Embryonic facial prominence (tissue), 1 donor: ENCODE data around the gene RGL2.
A peak's percentile ranks its signal among the peaks of the same experiment; 100 is the strongest.
"Not testable (repeated sequence)": the region's sequence is repeated elsewhere in the genome, so short reads cannot be mapped to it uniquely, and the experiment has no call there.

Experiments
- DNase-seq: peaks from one replicate; pipeline ENCODE4 v3.0.0-alpha.2; 2016; ENCODE audit errors: extremely low spot score

RGL2 gene

DNA sequence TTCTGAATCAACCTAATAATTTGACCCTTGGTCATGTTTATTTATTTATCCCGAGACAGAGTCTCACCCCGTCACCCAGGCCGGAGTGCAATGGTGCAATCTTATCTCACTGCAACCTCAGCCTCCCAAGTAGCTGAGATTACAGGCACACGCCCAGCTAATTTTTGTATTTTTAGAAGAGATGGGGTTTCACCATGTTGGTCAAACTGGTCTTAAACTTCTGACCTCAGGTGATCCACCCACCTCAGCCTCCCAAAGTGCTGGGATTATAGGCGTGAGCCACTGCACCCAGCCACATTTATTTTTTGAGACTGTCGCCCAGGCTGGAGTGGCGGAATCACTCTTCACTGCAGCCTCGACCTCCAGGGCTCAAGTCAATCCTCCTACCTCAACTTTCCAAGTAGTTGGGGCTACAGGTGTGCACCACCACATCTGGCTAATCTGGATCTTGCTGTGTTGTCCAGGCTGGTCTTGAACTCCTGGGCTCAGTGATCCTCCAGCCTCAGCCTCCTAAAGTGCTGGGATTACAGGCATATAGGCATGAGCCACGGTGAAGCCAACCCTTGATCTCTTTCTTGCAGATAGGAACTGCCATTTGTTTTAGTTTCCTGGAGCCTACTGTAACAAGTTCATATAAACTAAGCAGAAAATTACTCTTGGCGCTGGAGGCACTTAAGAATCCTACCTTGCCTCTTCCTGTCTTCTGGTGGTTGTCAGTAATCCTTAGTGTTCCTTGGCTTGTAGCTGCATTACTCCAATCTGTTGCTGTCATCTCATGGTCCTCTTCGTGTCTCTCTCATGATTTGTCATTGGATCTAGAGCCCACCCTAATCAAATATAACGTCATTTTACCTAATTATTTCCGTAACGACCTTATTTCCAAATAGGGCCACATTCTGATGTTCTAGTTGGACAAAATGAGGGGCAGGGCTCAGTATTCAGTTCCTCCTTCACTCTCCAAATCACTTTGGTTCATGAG is 24.5 kb downstream of the RGL2 start:
- no peak for DNase-seq

DNA sequence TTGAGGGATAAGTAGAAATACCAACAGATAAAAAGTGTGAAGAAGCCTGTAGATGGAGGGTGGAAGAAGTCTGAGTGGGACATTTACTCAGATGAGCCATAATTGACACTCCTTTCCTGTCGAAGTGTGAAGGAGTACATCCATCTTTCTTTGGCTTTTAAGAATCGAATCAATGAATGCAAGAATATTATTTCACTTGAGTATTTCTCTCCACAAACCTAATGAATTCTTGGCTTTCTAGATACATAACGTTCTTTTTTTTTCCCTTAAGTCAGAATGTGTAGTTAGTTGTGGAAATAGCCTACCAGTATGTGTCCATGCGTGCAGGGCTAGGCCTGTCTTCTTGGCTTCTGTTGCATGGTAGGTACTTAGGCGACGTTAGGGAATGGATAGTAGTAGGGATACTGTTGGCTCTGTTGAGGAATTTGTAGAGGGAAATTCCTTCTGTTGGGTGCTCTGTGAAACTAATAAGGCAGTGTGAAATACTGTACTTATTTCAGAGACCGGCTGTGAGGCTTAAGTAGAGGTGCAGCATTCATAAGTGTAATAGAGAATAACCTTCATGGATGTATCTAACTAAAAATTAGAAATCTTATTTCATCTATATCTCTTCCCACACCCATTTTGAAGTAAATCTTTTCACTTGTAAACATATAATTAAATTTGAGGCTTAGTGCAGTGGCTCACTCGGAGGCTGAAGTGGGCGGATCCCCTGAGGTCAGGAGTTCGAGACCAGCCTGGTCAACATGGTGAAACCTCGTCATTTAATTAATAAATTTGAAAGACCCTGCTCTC is 25.4 kb downstream of the RGL2 start:
- DNase-seq, result no peak

DNA sequence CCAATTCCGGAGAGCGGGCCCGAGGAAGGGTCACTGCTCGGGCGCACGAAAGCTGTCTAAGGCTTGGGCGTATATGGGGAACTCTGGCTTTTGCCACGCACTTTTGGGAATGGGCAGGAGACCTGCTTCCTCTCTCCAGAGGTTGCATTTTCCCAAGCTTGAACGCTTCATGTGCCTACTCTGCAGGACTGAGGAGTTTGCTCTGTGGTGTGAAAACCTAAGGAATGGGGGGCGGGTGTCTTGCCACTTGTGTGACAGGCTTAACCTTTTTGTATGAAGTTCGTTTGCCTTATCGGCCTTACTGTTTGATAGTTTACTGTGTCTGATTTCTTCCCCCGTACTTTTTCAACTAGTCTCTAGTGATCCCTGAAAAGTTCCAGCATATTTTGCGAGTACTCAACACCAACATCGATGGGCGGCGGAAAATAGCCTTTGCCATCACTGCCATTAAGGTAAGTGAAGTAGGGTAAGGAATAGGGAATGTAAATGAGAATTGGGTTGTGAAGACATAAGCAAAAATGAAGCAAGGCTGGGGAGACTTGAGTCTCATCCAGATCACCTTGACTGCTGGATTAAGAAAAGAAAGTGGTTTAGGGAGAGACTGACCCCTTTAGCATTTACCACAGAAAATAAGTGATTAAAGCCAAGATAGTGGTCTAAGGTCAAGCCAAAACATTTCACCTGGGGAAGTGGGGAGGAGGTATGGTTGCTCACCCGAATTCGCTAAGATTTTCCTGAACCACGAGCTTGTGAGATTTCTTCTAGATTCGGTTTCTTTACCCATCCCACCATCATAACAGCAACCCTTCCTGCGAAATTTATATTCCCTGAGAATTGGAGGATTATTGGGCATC is 26.2 kb downstream of the RGL2 start:
- DNase-seq, result no peak

DNA sequence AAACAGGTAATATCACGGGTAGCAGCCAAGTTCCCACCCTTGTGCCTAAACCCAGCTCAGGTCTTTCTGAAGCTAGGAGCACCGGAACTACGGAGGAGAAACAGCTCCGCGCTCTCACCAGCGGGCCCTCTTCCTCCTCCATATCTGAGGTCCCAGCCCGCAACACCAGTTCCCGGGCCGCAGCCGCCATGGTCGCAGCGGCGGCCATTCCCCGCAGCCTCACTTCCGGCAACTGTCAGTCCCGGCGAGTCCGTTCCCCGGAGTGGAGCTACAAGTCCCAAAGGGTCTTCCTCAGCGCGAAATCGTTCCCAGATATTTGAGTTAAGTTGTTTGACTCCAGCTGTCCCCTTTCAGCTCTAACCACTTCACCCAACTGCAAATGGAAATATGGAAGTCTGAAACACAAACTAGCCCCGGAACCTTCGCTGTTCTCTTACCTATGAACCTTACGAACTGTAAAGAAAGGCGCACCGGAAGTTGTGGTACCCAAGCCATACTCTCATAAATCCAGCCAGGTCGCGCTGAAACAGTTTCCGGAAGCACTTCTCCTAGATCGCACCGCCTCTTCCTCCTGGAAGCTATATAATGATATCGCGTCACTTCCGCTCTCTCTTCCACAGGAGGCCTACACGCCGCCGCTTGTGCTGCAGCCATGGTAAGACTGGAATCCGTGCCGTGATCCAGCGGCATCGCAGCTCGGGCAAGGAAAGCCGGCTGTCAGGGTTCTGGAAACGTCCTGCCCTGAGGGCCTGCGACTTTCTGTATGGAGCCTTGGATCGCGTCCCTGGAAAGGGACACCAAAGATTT is 27.1 kb downstream of the RGL2 start, which contains the start of the genes RPS18 and VPS52:
RPS18 (plus strand) TSS at position 608 of the 807 bp plus-strand sequence; CDS start at position 653, 45 bp downstream.
VPS52 (minus strand) TSS at position 409 of the 807 bp plus-strand sequence; CDS start at position 208, 201 bp downstream.
- DNase-seq, result peak; percentile 100

DNA sequence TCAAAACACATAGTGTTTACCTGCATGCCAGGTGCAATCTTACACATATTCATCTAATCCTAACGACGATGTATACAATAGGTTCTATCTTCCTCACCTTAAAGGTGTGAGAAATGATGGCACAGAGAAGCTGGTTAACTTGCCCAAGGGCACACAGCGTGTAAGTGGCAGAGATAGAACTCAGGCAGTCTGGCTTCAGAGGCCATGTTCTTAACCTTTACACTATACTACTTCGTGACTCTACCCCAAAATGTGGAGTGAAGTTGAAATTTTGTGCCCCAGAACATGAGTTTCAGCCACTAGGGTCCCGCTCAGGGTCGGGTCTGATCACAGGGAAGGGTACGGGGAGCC is 27.6 kb downstream of the RGL2 start:
- no peak for DNase-seq

DNA sequence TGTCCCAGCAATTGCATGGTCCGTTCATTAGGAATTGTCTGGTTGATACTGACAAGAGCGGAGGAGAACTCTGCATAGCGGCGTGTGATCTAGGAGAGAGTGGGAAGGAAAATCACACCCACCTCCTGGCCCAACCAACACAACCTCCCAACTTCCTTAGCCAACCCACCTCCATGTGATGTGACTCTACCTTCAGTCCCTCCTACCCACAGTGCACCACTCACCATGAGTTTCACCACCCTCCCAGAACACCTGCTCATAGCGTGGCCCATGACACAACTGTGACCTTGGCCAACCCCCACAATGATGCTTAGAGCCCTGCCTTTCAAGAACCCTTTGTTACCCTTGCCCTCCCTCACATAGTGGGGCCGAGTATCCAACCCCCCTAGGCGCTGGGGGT is 34.7 kb downstream of the RGL2 start:
- DNase-seq, result no peak

DNA sequence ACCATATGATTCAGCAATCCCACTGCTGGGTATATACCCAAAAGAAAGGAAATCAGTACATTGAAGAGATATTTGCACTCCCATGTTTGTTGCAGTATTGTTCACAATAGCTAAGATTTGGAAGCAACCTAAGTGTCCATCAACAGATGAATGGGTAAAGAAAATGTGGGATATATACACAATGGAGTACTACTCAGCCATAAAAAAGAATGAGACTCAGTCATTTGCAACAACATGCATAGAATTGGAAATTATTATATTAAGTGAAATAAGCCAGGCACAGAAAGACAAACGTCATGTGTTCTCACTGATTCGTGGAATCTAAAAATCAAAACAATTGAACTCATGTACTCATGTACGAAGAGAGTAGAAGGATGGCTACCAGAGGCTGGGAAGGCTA is 36.3 kb downstream of the RGL2 start:
- DNase-seq, result not testable (repeated sequence)

DNA sequence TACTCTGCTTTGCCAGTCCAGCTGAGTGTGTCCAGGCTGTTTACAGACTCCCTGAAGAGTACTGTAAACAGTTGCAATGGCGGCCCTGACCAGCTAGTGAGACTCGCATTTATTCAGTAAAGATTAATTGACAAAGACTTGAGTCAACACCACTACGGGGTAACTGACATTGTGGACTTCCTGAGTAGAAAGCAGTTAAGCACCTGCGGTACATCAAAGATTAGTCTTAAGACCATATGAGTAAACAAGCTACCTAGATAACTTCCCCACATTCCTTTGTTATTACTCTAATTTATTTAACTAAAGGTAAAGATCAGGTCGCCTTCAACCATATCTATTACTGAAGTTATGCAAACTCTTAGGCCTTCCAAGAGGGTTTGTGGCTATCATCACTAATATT is 39.7 kb downstream of the RGL2 start:
- no peak for DNase-seq

DNA sequence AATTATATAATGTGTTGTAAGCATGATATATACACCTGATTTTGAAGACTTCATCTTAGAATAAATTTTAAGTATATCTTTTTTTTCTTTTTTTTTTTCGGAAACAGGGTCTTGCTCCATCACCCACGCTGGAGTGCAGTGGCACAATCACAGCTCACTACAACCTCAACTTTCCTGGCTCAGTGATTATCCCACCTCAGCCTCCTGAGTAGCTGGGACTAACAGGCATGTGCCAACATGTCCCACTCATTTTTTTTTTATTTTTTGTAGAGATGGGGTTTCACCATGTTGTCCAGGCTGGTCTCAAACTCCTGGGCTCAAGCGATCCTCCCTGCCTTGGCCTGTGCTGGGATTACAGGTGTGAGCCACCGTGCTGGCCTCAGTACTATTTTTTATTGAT is 44.2 kb downstream of the RGL2 start:
- no peak for DNase-seq

DNA sequence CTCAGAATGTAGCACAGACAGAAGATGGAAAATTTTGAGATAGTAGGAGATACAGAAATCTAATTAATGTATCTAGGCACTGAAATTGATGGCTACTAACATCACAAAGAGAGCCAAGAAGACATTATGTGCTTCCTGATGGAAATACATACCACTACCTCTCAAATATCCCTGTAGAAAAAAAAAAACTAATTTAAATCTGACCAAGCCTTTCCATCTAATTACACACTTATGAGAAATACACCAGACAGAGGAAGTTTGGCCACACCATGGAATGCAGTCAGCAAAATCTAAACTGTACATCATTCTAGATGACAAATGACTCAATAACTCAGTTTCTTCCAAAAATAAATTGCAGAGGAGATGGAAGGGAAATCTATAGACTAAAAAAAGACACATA is 46.0 kb downstream of the RGL2 start:
- no peak for DNase-seq

DNA sequence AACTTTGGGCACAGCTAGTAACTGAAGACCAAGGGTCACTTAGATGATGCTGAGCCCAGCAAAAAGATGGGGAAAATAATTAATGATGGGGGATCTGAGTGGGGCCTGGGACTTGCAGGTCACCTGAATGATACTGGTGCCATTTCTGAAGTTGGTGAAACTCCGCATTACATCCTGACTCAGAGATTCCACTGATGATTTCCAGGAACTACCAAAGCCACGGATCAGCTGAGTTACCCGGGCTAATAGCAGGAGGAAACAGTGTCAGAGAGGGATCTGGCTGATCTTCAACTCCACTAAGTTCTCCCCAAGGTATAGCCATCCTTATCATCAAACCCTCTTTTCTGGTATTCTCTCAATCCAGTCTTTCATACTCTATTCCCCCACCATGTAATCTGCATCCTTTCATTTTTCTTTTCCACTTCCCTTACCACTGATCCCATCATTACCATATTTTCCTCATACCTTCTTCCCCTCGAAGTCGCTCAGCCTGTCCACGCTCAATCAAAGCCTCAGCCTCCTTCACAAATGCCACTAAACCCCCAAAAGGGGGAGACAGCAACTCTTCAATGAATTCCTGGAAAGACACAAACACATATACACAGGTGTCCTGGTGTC is 47.2 kb downstream of the RGL2 start:
- DNase-seq, result no peak

DNA sequence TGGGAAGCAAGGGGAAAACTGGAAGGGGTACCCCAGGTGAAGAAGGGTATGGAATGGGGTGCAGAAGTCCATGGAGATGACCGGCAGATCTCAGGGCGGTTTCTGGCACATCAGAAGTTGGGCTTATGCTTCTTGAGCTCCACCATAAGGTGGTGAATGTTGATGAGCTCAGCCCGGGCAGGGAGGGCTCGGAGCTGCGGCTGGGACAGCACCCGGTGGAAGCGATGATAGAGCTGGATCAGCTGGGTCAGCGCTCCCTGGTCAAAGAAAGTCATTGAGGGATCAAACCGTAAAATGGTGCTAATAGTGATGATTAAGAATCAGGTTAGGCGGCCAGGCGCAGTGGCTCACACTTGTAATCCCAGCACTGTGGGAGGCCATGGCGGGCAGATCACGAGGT is 48.0 kb downstream of the RGL2 start:
- DNase-seq, result no peak

DNA sequence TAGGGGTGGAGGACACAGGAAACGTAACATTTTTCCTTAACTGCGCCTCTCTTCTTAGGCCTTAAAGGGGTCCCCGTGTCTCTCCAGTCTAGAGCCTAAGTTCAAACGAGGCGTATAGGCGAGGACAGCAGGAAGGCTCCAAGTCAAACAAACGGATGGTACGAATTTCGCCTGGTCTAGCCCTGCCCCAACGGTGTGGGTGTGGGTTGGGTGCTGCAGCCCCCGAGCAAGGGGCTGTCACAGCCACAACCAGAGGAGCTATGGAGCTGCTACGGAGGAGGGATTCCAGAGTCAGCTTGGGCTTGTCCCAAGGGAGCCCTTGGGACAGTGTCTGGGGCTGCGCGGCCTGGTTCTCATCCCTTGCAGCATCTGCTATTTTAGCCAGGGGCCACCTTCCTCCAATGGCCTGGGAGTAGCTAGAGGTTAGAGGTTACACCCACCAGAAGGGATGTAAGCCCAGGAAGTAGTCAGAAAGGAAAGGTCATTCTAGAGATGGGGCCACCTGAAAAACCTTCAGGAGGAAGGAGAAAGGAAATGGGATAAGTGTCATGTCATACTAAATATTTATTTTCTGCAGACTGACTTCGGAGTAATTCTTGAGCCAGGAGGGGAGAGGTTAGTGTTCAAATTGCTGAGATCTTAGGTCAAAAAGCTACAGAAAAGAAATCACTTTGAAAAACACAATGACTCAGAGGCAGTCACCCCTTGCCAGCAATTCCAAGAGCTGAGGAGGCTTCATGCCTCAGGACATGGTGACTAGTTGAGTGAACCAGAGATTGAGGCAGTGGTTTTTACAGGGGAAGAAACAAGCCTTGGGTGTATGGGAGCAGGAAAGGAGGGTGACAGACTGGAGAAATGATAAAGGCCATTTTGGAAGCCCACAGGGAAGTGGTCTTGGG is 48.8 kb downstream of the RGL2 start:
- no peak for DNase-seq

DNA sequence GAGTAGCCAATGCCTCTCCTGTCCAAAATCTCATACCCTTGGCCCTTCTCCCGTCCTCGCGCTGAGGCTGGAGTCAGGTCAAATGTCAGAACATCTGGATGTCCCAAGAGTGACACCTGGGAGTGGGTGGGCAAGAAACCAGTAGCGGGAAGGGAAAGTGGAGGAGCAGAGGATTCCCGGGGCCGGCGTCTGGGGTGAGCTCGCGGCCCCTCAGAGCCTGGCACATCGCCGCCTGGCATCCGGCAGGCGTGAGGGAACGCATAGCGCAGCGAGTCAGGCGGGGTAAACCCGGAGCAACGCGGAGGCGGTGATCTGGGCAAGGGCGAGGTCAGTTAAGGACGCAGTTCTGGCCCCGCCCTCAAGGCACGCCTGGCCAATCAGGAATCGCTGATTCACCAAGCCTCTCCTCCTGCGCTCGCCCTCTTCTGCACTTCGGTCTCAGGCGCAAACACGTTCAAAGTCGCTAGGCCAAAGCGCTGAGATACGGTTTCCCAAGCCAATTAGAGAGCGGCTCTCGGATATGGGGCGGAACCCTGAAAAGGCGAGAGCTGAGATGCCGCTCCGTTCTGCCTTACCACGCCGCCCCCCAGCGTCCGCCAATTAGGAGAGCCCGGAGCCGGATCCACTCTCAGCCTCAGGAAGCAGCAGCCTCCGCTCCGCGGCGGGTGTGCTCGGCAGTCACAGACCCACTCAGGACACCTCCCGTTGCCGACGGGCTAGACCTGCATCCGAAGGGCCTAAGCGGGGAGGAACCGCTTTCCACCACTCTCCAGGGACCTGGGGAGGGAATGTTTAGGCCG is 49.6 kb downstream of the RGL2 start:
- peak; percentile 100 for DNase-seq

DNA sequence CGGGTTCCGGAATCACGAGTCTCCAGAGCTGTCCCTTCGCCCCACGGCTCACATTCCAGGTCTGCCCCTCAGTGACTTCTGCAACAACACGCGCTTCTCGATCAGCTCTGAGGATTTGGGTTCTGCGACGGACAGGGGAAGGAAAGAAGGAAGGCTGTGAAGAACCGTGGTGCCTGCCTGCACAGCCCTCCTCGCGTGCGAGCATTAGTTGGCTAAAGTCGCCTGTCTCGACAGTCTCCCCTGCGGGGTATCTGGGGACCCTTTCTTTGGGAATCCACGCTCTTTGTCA is 50.2 kb downstream of the RGL2 start:
- no peak for DNase-seq

DNA sequence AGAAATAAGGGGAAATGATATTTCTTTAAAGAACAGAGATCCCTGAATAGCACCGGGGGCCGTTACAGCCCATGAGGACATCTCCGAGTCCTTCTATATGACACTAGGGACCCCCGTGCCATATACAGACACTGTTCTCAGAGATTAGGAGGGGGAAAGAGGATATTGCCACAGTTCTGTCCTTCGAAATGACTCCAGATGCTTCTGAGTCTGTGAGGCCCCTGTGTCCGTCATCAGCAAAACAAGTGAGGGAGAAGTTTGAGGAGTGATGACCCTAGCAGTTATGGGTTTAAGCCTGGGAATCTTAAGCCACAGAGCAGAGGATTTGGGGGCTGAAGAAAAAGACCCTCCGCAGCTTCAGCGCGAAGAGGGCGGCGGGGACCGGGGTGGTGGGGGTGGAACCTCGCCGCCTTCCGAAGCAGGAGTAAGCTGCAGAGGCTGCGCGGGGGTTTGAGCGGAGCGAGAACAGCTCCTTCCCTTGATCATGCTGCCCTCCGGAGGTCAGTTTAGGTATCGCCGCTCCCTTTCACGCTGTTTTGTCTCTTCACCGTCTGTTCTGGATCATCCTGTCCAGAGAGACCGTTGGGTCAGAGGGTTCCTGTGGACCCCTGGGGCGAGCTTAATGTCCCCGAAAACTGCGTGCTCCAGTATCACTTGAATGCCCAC is 50.6 kb downstream of the RGL2 start:
- DNase-seq, result peak; percentile 74

DNA sequence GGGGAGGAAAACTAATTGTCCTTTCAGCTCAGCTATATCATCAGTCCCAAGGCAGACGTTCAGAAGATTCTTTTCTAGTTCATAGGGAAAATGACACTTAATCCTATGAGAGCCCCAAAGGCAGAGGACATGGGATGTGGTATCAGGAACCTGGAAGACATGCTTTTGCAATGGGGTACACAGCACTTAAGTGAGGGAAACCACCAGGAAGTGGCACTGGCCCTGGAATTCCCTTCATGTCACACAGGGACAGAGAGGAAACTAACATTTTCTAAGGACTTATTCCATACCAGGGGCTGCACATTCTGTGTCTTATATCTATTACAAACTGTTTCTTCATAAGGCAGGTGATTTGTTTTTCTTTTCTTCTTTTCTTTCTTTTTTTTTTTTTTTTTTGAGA is 55.3 kb downstream of the RGL2 start:
- no peak for DNase-seq

DNA sequence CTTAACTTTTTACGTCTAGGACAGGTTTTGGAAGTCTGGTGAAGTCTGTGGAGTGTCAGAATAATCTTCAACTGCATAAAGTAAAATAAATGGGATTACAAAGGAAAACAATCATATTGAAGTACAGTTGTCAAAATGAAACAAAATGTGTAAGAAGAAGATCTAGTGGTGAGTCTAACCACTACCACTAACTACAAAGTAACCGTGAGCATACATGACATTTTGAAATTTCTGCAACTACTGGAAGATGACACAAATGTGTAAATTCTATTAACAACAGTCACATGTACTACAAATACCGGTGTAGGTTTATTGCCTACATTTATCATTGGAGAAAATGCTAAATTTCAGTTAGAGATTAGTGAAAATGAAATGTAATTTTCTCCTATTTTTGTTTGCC is 56.8 kb downstream of the RGL2 start:
- no peak for DNase-seq
